Gastroesophageal sphincter (tissue), 4 donors: ENCODE data around the gene VNN1. TPM values are rescaled to one million over a fixed set of nuclear protein-coding genes. Genes with fewer than 3 reads are reported as not detected.
"Not testable (repeated sequence)": the region's sequence is repeated elsewhere in the genome, so short reads cannot be mapped to it uniquely, and the experiment has no call there.

Experiments
- ATAC-seq: fragments of 150-250 bp; one replicate; pipeline ENCODE4 v1.9.1; 2016; ENCODE audit warnings: mild to moderate bottlenecking, moderate library complexity
- H3K27ac ChIP-seq, 4 donors: fragments of 200-600 bp; sonication (generic) in 3 of 4; 1 replicate in 3 of 4; 2 replicates in 1 of 4; pipeline ENCODE4 v1.5.1; 2016 to 2019
- H3K27me3 ChIP-seq: fragments of 200-600 bp; sonication (generic); one replicate; pipeline ENCODE4 v1.5.1; 2019
- H3K36me3 ChIP-seq, 2 donors: fragments of 200-600 bp; sonication (generic); one replicate each; pipeline ENCODE4 v1.5.1; 2019; ENCODE audit warnings: control low read depth in 1 of 2
- H3K4me1 ChIP-seq, 3 donors: fragments of 200-600 bp; sonication (generic); 1 replicate in 2 of 3; 2 replicates in 1 of 3; pipeline ENCODE4 v1.5.1; 2016 to 2019; ENCODE audit warnings: control low read depth in 2 of 3
- H3K4me3 ChIP-seq, 2 donors: fragments of 200-600 bp; sonication (generic); one replicate each; pipeline ENCODE4 v1.5.1; 2019; ENCODE audit warnings: mild to moderate bottlenecking in 1 of 2, moderate library complexity in 1 of 2
- H3K9me3 ChIP-seq, 3 donors: fragments of 200-600 bp; sonication (generic); one replicate each; pipeline ENCODE4 v1.5.1; 2017 to 2019; ENCODE audit warnings: control low read depth in 2 of 3
- CTCF ChIP-seq, 4 experiments: fragments of 200-600 bp in 2 of 4; fragments of 450-650 bp in 2 of 4; sonication (generic) in 1 of 4; IDR thresholded peaks; one replicate each; pipeline ENCODE4 v1.5.1; 2017 to 2019; ENCODE audit warnings: antibody characterized with exemption in 4 of 4, mild to moderate bottlenecking in 2 of 4, moderate library complexity in 2 of 4
- EP300 ChIP-seq: sonication (generic); formaldehyde crosslinking; IDR thresholded peaks from one replicate; pipeline ENCODE4 v1.6.1; 2017; ENCODE audit warnings: antibody characterized with exemption, mild to moderate bottlenecking
- POLR2A ChIP-seq, 2 donors: fragments of 450-650 bp; IDR thresholded peaks; one replicate each; pipeline ENCODE4 v1.6.1; 2017; ENCODE audit warnings: antibody characterized with exemption in 2 of 2, mild to moderate bottlenecking in 2 of 2, moderate library complexity in 1 of 2
- POLR2AphosphoS5 ChIP-seq: sonication (generic); formaldehyde crosslinking; IDR thresholded peaks from one replicate; pipeline ENCODE4 v1.6.1; 2017; ENCODE audit warnings: antibody characterized with exemption
- WGBS, 2 donors: methylation state at CpG; one replicate each; pipeline ENCODE4 v1.1.5; 2018; ENCODE audit warnings: low coverage in 1 of 2; 5-methylcytosine and 5-hydroxymethylcytosine counted together
- total RNA-seq, 4 donors: library from RNA; depleted of rRNA; stranded (reverse); fragments of >200 nt; gene quantifications; one replicate each; pipeline ENCODE4 v1.1.0, GENCODE V29; 2016

Gene VNN1
- total RNA-seq, 4 donors from 2014 or later, result 0.15 to 3.9 (median 2.2) TPM; not detected in 1

- ATAC-seq, result no peak
- Histone ChIP-seq H3K4me3 (no peak overlapping the region), H3K4me1 (no peaks in the 10 kb centered on the region), H3K36me3 (no peaks in the 10 kb centered on the region), H3K9me3 (no peaks in the 10 kb centered on the region), H3K27ac (no peak overlapping the region), H3K27me3 (no peaks in the 10 kb centered on the region)
- no peak for TF ChIP-seq EP300
- TF ChIP-seq POLR2A (IDR thresholded peaks at IDR 0.05), result no peak
- no peak for TF ChIP-seq CTCF (IDR thresholded peaks at IDR 0.05)
- WGBS, 2 donors, result 65% methylated on average over 5 to 6 of the region's 6 CpGs
Measured at GRCh38 chr6:132683543-132683942, 30.3 kb downstream of the VNN1 start.

- H3K36me3 ChIP-seq, ATAC-seq, H3K27ac ChIP-seq, H3K9me3 ChIP-seq, H3K27me3 ChIP-seq, H3K4me3 ChIP-seq, H3K4me1 ChIP-seq: not testable (repeated sequence)
Measured at GRCh38 chr6:132679094-132679493, 34.8 kb downstream of the VNN1 start.

GRCh38 chr6:132675749-132676148, 38.1 kb downstream of the VNN1 start:
- Histone ChIP-seq H3K27me3 (no peaks in the 10 kb centered on the region), H3K4me3 (no peak overlapping the region), H3K4me1 (no peaks in the 10 kb centered on the region), H3K27ac (no peak overlapping the region), H3K9me3 (no peaks in the 10 kb centered on the region), H3K36me3 (no peaks in the 10 kb centered on the region)
- TF ChIP-seq POLR2AphosphoS5 (no peak), EP300 (no peak), CTCF (IDR thresholded peaks at IDR 0.05) (no peak), POLR2A (IDR thresholded peaks at IDR 0.05) (no peak)
- no peak for ATAC-seq

- 70 to 77% methylated on average over 3 of the region's 3 CpGs for WGBS, 2 donors
- H3K27me3 ChIP-seq, result no peaks in the 10 kb centered on the region
- H3K27ac ChIP-seq, result no peak overlapping the region
- TF ChIP-seq EP300 (no peak), POLR2A (IDR thresholded peaks at IDR 0.05) (no peak), CTCF (IDR thresholded peaks at IDR 0.05) (no peak), POLR2AphosphoS5 (no peak)
- no peaks in the 10 kb centered on the region for H3K36me3 ChIP-seq
- H3K4me1 ChIP-seq, result peaks cover 0 to 3% (median 0%) of the 10 kb centered on the region in 3 donors
- H3K4me3 ChIP-seq, result no peak overlapping the region
- ATAC-seq, result no peak
- no peaks in the 10 kb centered on the region for H3K9me3 ChIP-seq
Measured at GRCh38 chr6:132675002-132675401, 38.9 kb downstream of the VNN1 start.

GRCh38 chr6:132673376-132674094, 40.3 kb downstream of the VNN1 start:
- TF ChIP-seq POLR2A (IDR thresholded peaks at IDR 0.05), result no peak
- no peak for TF ChIP-seq CTCF (IDR thresholded peaks at IDR 0.05)
- TF ChIP-seq POLR2AphosphoS5, result no peak
- no peak for TF ChIP-seq EP300

More at GRCh38 chr6:132673376-132674094, 40.3 kb downstream of the VNN1 start:
- Histone ChIP-seq H3K27ac (no peak overlapping the region), H3K27me3 (no peaks in the 10 kb centered on the region), H3K36me3 (no peaks in the 10 kb centered on the region), H3K4me3 (no peak overlapping the region), H3K4me1 (peaks cover 0 to 6% (median 0%) of the 10 kb centered on the region in 3 donors), H3K9me3 (no peaks in the 10 kb centered on the region)
- ATAC-seq, result no peak
- WGBS, 2 donors, result 78 to 83% methylated on average over 8 to 10 of the region's 10 CpGs
